K562 (cell line): ENCODE data around the gene NPAS3. TPM values are rescaled to one million over a fixed set of nuclear protein-coding genes. Genes with fewer than 3 reads are reported as not detected.

Experiments
- ATAC-seq: fragments of 200-7000 bp; cut with Tn5 transposase; 3 replicates; pipeline ENCODE4 v1.9.1; 2020; ENCODE audit warnings: moderate library complexity
- BruUV-seq: library from RNA; stranded (reverse); fragments of 400-500 nt; replicated peaks from 2 replicates; lab custom pipeline; 2021; lab: Mats Ljungman, UMichigan
- CTCF ChIA-PET: fragments of 300-600 bp; formaldehyde crosslinking; extraction: SDS; loops from one replicate; lab custom pipeline; 2021; ENCODE audit warnings: low intra/inter-chr PET ratio; lab: Yijun Ruan, JAX
- POLR2A ChIA-PET: fragments of 300-600, 350-650 bp; sonication (Branson Sonifier 250); formaldehyde crosslinking; extraction: SDS; loops from one replicate; lab custom pipeline; 2021; ENCODE audit warnings: antibody characterized with exemption, inconsistent platforms; lab: Yijun Ruan, JAX
- DNase-seq, 4 experiments: peaks; one replicate each; pipeline versions ENCODE4 v3.0.0 to v3.0.0-alpha.2; 2011 to 2018; ENCODE audit warnings: low spot score in 3 of 4, mixed read lengths in 3 of 4; ENCODE audit errors: extremely low read depth in 1 of 4
- FAIRE-seq: peaks from 2 replicates; lab custom pipeline; 2011; peaks lifted over from hg19 to GRCh38; lab: Jason Lieb, UNC
- H2AFZ ChIP-seq: 2 replicates; pipeline ENCODE4 v1.6.0; 2011; ENCODE audit warnings: low read depth, low read length, control low read depth, inconsistent platforms
- H3K27ac ChIP-seq: fragments of 200-600 bp; 3 replicates; pipeline ENCODE4 v1.8.0; 2011; ENCODE audit warnings: low read depth, mild to moderate bottlenecking, control low read depth, inconsistent platforms, low read length, moderate library complexity, mixed read lengths; ENCODE audit errors: extremely low read depth
- H3K27me3 ChIP-seq, 2 experiments: fragments of 300-600 bp in 1 of 2; 2 replicates in 1 of 2; 3 replicates in 1 of 2; pipeline versions ENCODE4 v1.6.0 to v1.8.0; 2011; ENCODE audit warnings: inconsistent platforms in 2 of 2, low read length in 2 of 2, mild to moderate bottlenecking in 1 of 2, mixed read lengths in 1 of 2, moderate library complexity in 1 of 2; ENCODE audit not compliant: control insufficient read depth in 2 of 2, insufficient read depth in 2 of 2
- H3K36me3 ChIP-seq: fragments of 300-600 bp; 3 replicates; pipeline ENCODE4 v1.8.0; 2011; ENCODE audit warnings: mild to moderate bottlenecking, low read length, inconsistent platforms; ENCODE audit not compliant: control insufficient read depth, insufficient read depth
- H3K4me1 ChIP-seq, 2 experiments: fragments of 200-600 bp in 1 of 2; replicated peaks in 1 of 2; 2 replicates in 1 of 2; 3 replicates in 1 of 2; pipeline versions ENCODE4 v1.5.1 to v1.8.0; 2011; ENCODE audit warnings: inconsistent platforms in 2 of 2, low read length in 2 of 2, mild to moderate bottlenecking in 1 of 2, mixed read lengths in 1 of 2, moderate library complexity in 1 of 2; ENCODE audit not compliant: control insufficient read depth in 2 of 2, insufficient read depth in 2 of 2
- H3K4me2 ChIP-seq: 2 replicates; pipeline ENCODE4 v1.6.1; 2011; ENCODE audit warnings: low read length, control low read depth, inconsistent platforms, mixed read lengths; ENCODE audit not compliant: insufficient read depth
- H3K4me3 ChIP-seq: fragments of 200-600 bp; sonication (generic), shearing (Covaris generic); 2 replicates; pipeline ENCODE4 v1.5.1; 2016; ENCODE audit warnings: control low read depth, inconsistent platforms
- H3K79me2 ChIP-seq: fragments of 200-600 bp; 3 replicates; pipeline ENCODE4 v1.8.0; 2011; ENCODE audit warnings: low read length, inconsistent platforms; ENCODE audit not compliant: control insufficient read depth, insufficient read depth
- H3K9ac ChIP-seq, 2 experiments: 2 replicates each; pipeline versions ENCODE4 v1.6.0 to v1.6.1; 2011; ENCODE audit warnings: low read depth in 2 of 2, low read length in 2 of 2, control low read depth in 1 of 2, inconsistent platforms in 1 of 2, mild to moderate bottlenecking in 1 of 2, mixed read lengths in 1 of 2; ENCODE audit not compliant: insufficient read depth in 1 of 2
- H3K9me1 ChIP-seq: one replicate; pipeline ENCODE4 v1.6.0; 2011; ENCODE audit warnings: inconsistent platforms, mild to moderate bottlenecking, low read length, moderate library complexity; ENCODE audit not compliant: control insufficient read depth, insufficient read depth
- H3K9me3 ChIP-seq: replicated peaks from 2 replicates; pipeline ENCODE4 v1.5.1; 2011; ENCODE audit warnings: low read depth, low read length, inconsistent platforms; ENCODE audit not compliant: control insufficient read depth, insufficient read depth
- H4K20me1 ChIP-seq: replicated peaks from 2 replicates; pipeline ENCODE4 v1.6.1; 2011; ENCODE audit warnings: low read length, inconsistent platforms, mixed read lengths; ENCODE audit not compliant: control insufficient read depth, insufficient read depth
- ESRRA ChIP-seq: fragments of 450-650 bp; IDR thresholded peaks from 2 replicates; pipeline ENCODE4 v1.6.1; 2014; ENCODE audit warnings: low read depth, mild to moderate bottlenecking, moderate library complexity, borderline replicate concordance
- FOXA3 ChIP-seq, 2 experiments: fragments of 450-650 bp in 1 of 2; sonication (generic) in 1 of 2; formaldehyde crosslinking; IDR thresholded peaks in 1 of 2; conservative IDR thresholded peaks in 1 of 2; 2 replicates each; pipeline versions ENCODE4 v1.4.0 to v1.8.0; 2020 to 2022; ENCODE audit warnings: mild to moderate bottlenecking in 2 of 2, missing genetic modification reagents in 1 of 2
- HNRNPH1 ChIP-seq: fragments of 200-400 bp; formaldehyde crosslinking; optimal IDR thresholded peaks from 2 replicates; pipeline ENCODE3; 2017; ENCODE audit warnings: low read depth, mild to moderate bottlenecking, low read length, moderate library complexity
- KAT7 ChIP-seq: sonication (generic); formaldehyde crosslinking; IDR thresholded peaks from 2 replicates; pipeline ENCODE4 v1.8.0; 2022; ENCODE audit warnings: missing genetic modification reagents, mild to moderate bottlenecking, borderline replicate concordance
- LEF1 ChIP-seq: fragments of 450-650 bp; IDR thresholded peaks from 2 replicates; pipeline ENCODE4 v1.6.1; 2016; ENCODE audit warnings: mild to moderate bottlenecking
- MECOM ChIP-seq: fragments of 250-450 bp; sonication (Bioruptor Pico); IDR thresholded peaks from 2 replicates; pipeline ENCODE4 v1.8.0; 2022; ENCODE audit warnings: inconsistent platforms
- RBFOX2 ChIP-seq: fragments of 200-400 bp; formaldehyde crosslinking; IDR thresholded peaks from 2 replicates; pipeline ENCODE4 v1.6.1; 2017; ENCODE audit warnings: low read depth, mild to moderate bottlenecking, low read length, moderate library complexity
- RBM34 ChIP-seq: fragments of 200-400 bp; formaldehyde crosslinking; IDR thresholded peaks from 2 replicates; pipeline ENCODE4 v1.6.1; 2018; ENCODE audit warnings: low read length, borderline replicate concordance; ENCODE audit not compliant: insufficient read depth
- SMAD4 ChIP-seq: fragments of 250-450 bp; sonication (Bioruptor Pico); conservative IDR thresholded peaks from 2 replicates; pipeline ENCODE4 v1.8.0; 2021; ENCODE audit warnings: inconsistent platforms, mild to moderate bottlenecking, moderate library complexity
- TSC22D4 ChIP-seq: fragments of 450-650 bp; IDR thresholded peaks from 2 replicates; pipeline ENCODE4 v1.6.1; 2016; ENCODE audit warnings: missing genetic modification characterization, missing biosample characterization, control low read depth
- WGBS: fragments of 100-300 bp; shearing (Covaris generic); methylation state at CpG from one replicate; pipeline ENCODE4 v1.1.6; 2016; ENCODE audit warnings: low coverage, mixed read lengths; ENCODE audit not compliant: insufficient coverage; ENCODE audit errors: missing lambda C conversion rate; 5-methylcytosine and 5-hydroxymethylcytosine counted together
- in situ Hi-C: fragments of 300-500 bp; cut with MboI; formaldehyde crosslinking; loops from 4 replicates; pipeline ENCODE4 v1.15.0; 2018; ENCODE audit warnings: inconsistent platforms, mixed read lengths
- intact Hi-C: fragments of 100-400 bp; cut with micrococcal nuclease; formaldehyde crosslinking; loops from 2 replicates; pipeline ENCODE4 v1.14.2; 2022
- polyA plus RNA-seq, 8 experiments: library from polyadenylated mRNA; depleted of rRNA in 4 of 8; stranded (reverse) in 5 of 8; unstranded in 3 of 8; fragments of >200 nt; fragmentation: Nextera tagmentation in 2 of 8; fragmentation: Illumina TruSeq in 1 of 8; extraction: Ambion mirVana in 2 of 8; extraction: Trizol in 1 of 8; gene quantifications; 2 replicates each; pipeline versions ENCODE4 v1.2.1 to v1.2.3, GENCODE V29; 2011 to 2014; ENCODE audit warnings: inconsistent platforms in 1 of 8, missing spikeins in 1 of 8
- total RNA-seq, 7 experiments: library from RNA; depleted of rRNA in 6 of 7; stranded (reverse); fragments of >200 nt in 6 of 7; fragmentation: Illumina TruSeq in 2 of 7; extraction: Trizol in 2 of 7; gene quantifications; 2 replicates each; pipeline versions ENCODE4 v1.2.1 to v1.2.3, GENCODE V29; 2011 to 2021; ENCODE audit warnings: low replicate concordance in 1 of 7
- TF ChIP-seq, protein P1 (sequence below), 2 experiments: IDR thresholded peaks; 2 replicates each; pipeline ENCODE4 v1.6.1; 2011; ENCODE audit warnings: borderline replicate concordance in 1 of 2, control low read depth in 1 of 2, low read depth in 1 of 2, low read length in 1 of 2, mild to moderate bottlenecking in 1 of 2, mixed read lengths in 1 of 2, moderate library complexity in 1 of 2; ENCODE audit not compliant: insufficient read depth in 1 of 2, insufficient read length in 1 of 2, poor library complexity in 1 of 2, severe bottlenecking in 1 of 2; ENCODE audit errors: extremely low read depth in 1 of 2
- TF ChIP-seq, protein P2 (sequence below): sonication (generic); formaldehyde crosslinking; IDR thresholded peaks from 2 replicates; pipeline ENCODE4 v1.8.0; 2022; ENCODE audit warnings: missing genetic modification reagents, mild to moderate bottlenecking, moderate library complexity, borderline replicate concordance
- TF ChIP-seq, protein P3 (sequence below): fragments of 450-650 bp; formaldehyde crosslinking; IDR thresholded peaks from 2 replicates; pipeline ENCODE4 v1.4.0; 2022; ENCODE audit warnings: missing genetic modification characterization
- TF ChIP-seq, protein P4 (sequence below): sonication (generic); formaldehyde crosslinking; IDR thresholded peaks from 2 replicates; pipeline ENCODE4 v1.8.0; 2022; ENCODE audit warnings: missing genetic modification reagents, mild to moderate bottlenecking, borderline replicate concordance

Gene NPAS3
- total and polyA plus RNA-seq, 9 of the 15 experiments (the other 6 are each of a cell fraction or from before 2014, with no cell fraction given): 0.04 TPM; not detected in 8

DNA sequence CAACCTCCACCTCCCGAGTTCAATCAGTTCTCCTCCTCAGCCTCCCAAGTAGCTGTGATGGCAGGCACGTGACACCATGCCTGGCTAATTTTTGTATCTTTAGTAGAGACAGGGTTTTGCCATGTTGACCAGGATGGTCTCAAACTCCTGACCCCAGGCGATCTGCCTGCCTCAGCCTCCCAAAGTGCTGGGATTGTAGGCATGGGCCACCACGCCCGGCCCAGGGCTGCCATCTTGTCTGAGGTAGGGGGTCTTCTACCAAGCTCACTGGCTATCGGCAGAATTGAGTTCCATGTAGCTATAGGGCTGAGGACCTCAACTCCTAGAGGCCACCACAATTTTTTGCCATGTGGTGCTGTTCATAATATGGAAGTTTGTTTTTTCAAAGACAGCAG is 896.6 kb downstream of the NPAS3 start (continued):
- TF ChIP-seq KAT7 (CRISPR knock-in tag): no peak
- no peak for TF ChIP-seq TSC22D4 (tag)
- no peak for TF ChIP-seq RBFOX2
- no peak for TF ChIP-seq MECOM (CRISPR knock-in tag)
- TF ChIP-seq, all 486 proteins: peak for 0

DNA sequence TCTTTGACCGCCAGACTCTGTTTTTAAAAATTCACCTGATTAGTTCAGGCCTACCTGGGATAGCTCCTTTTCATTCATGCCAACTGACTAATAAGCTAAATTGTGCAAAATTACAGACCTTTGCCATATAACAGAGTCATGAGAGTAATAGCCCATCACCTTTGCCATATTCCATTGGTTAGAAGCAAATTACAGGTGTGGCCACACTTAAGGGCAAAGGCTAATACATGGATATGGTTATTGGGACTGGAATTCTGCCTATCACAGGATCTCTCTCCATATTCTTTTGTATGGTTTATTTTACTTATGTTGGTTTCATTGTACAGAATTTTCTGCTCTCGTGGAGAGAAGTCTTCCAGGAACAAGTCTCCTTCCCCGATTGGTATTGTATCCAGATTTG is 897.0 kb downstream of the NPAS3 start:
- no peaks in the 10 kb centered on the region for H3K9me3 ChIP-seq
- no peaks in the 10 kb centered on the region for H3K36me3 ChIP-seq
- H3K4me1 ChIP-seq: peaks cover 5 to 20% of the 10 kb centered on the region in 2 experiments; a peak in 4 of 5 replicates
- ChIA-PET CTCF (no interaction called here), POLR2A (interaction anchor here (0.6 kb wide), 2 partner anchors 115 to 190 kb away, joined by 3 read pairs; partner anchors contain the start of gene EGLN3)
- H3K27ac ChIP-seq: no peak overlapping the region
- H3K9ac ChIP-seq: no peak overlapping the region
- H3K79me2 ChIP-seq: no peaks in the 10 kb centered on the region
- in situ Hi-C loops (loop anchor here (10.0 kb wide), 1 partner anchor 259 kb away; no protein-coding TSS in a partner anchor), intact Hi-C loops (loop anchor here (5.0 kb wide), 1 partner anchor 392 kb away; no protein-coding TSS in a partner anchor)
- no TSS peak for BruUV-seq
- no peak overlapping the region for H2AFZ ChIP-seq
- DNase-seq (no peak), FAIRE-seq (no peak), ATAC-seq (no peak)
- 39% methylated on average over 3 of the region's 3 CpGs for WGBS
- H4K20me1 ChIP-seq: no peaks in the 10 kb centered on the region
- H3K4me3 ChIP-seq: no peak overlapping the region
- no peaks in the 10 kb centered on the region for H3K9me1 ChIP-seq
- H3K4me2 ChIP-seq: no peak overlapping the region
- H3K27me3 ChIP-seq: no peaks in the 10 kb centered on the region
- no peak for TF ChIP-seq LEF1
- no peak for TF ChIP-seq FOXA3 (CRISPR knock-in tag; conservative IDR thresholded peaks at IDR 0.05 in 1 of 2, IDR thresholded peaks at IDR 0.05 in 1 of 2)
- no peak for TF ChIP-seq HNRNPH1
- TF ChIP-seq, protein P1, sequence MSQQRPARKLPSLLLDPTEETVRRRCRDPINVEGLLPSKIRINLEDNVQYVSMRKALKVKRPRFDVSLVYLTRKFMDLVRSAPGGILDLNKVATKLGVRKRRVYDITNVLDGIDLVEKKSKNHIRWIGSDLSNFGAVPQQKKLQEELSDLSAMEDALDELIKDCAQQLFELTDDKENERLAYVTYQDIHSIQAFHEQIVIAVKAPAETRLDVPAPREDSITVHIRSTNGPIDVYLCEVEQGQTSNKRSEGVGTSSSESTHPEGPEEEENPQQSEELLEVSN (IDR thresholded peaks at IDR 0.05; ENCODE audit: borderline replicate concordance in 1 of 2, extremely low read depth in 1 of 2, insufficient read depth in 1 of 2, insufficient read length in 1 of 2, low read depth in 1 of 2, low read length in 1 of 2, poor library complexity in 1 of 2, severe bottlenecking in 1 of 2): no peak
- no peak for TF ChIP-seq SMAD4 (CRISPR knock-in tag)
- TF ChIP-seq, protein P2, sequence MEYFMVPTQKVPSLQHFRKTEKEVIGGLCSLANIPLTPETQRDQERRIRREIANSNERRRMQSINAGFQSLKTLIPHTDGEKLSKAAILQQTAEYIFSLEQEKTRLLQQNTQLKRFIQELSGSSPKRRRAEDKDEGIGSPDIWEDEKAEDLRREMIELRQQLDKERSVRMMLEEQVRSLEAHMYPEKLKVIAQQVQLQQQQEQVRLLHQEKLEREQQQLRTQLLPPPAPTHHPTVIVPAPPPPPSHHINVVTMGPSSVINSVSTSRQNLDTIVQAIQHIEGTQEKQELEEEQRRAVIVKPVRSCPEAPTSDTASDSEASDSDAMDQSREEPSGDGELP (CRISPR knock-in tag): no peak
- TF ChIP-seq, protein P3, sequence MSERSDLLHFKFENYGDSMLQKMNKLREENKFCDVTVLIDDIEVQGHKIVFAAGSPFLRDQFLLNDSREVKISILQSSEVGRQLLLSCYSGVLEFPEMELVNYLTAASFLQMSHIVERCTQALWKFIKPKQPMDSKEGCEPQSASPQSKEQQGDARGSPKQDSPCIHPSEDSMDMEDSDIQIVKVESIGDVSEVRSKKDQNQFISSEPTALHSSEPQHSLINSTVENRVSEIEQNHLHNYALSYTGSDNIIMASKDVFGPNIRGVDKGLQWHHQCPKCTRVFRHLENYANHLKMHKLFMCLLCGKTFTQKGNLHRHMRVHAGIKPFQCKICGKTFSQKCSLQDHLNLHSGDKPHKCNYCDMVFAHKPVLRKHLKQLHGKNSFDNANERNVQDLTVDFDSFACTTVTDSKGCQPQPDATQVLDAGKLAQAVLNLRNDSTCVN (CRISPR knock-in tag): no peak
- no peak for TF ChIP-seq ESRRA
- TF ChIP-seq RBM34: no peak
- TF ChIP-seq, protein P4, sequence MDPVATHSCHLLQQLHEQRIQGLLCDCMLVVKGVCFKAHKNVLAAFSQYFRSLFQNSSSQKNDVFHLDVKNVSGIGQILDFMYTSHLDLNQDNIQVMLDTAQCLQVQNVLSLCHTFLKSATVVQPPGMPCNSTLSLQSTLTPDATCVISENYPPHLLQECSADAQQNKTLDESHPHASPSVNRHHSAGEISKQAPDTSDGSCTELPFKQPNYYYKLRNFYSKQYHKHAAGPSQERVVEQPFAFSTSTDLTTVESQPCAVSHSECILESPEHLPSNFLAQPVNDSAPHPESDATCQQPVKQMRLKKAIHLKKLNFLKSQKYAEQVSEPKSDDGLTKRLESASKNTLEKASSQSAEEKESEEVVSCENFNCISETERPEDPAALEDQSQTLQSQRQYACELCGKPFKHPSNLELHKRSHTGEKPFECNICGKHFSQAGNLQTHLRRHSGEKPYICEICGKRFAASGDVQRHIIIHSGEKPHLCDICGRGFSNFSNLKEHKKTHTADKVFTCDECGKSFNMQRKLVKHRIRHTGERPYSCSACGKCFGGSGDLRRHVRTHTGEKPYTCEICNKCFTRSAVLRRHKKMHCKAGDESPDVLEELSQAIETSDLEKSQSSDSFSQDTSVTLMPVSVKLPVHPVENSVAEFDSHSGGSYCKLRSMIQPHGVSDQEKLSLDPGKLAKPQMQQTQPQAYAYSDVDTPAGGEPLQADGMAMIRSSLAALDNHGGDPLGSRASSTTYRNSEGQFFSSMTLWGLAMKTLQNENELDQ (CRISPR knock-in tag): no peak
